Thoracic aorta (tissue), 2 donors: ENCODE data around the gene ZFP42. TPM values are rescaled to one million over a fixed set of nuclear protein-coding genes. Genes with fewer than 3 reads are reported as not detected.
"Not testable (repeated sequence)": the region's sequence is repeated elsewhere in the genome, so short reads cannot be mapped to it uniquely, and the experiment has no call there.

Experiments used
- ATAC-seq: fragments of 150-250 bp; one replicate; pipeline ENCODE4 v1.8.0; 2017; ENCODE audit warnings: low read depth; ENCODE audit not compliant: insufficient number of reproducible peaks, low FRiP score
- DNase-seq: peaks from one replicate; pipeline ENCODE4 v3.0.0-alpha.2; 2020; ENCODE audit warnings: low spot score
- H3K27ac ChIP-seq, 2 donors: fragments of 200-600 bp; sonication (generic); 1 replicate in 1 of 2; 2 replicates in 1 of 2; pipeline ENCODE4 v1.5.1; 2016; ENCODE audit warnings: mild to moderate bottlenecking in 2 of 2, moderate library complexity in 2 of 2
- H3K27me3 ChIP-seq: fragments of 200-600 bp; sonication (generic); replicated peaks from 2 replicates; pipeline ENCODE4 v1.6.0; 2016; ENCODE audit warnings: mild to moderate bottlenecking; ENCODE audit not compliant: insufficient read depth
- H3K36me3 ChIP-seq: fragments of 200-600 bp; sonication (generic); one replicate; pipeline ENCODE4 v1.5.1; 2016
- H3K4me1 ChIP-seq, 2 donors: fragments of 200-600 bp; sonication (generic); 1 replicate in 1 of 2; 2 replicates in 1 of 2; pipeline versions ENCODE4 v1.5.1 to v1.6.0; 2016; ENCODE audit warnings: low read depth in 2 of 2, mild to moderate bottlenecking in 1 of 2; ENCODE audit not compliant: control insufficient read depth in 1 of 2
- H3K4me3 ChIP-seq: fragments of 200-600 bp; sonication (generic); 2 replicates; pipeline ENCODE4 v1.5.1; 2016; ENCODE audit warnings: mild to moderate bottlenecking
- H3K9me3 ChIP-seq: fragments of 200-600 bp; sonication (generic); 2 replicates; pipeline ENCODE4 v1.5.1; 2016
- total RNA-seq, 2 donors: library from RNA; depleted of rRNA; stranded (reverse); fragments of >200 nt; gene quantifications; one replicate each; pipeline versions ENCODE4 v1.1.0 to v1.2.3, GENCODE V29; 2016
- TF ChIP-seq, protein P1 (sequence below): fragments of 200-600 bp; sonication (generic); IDR thresholded peaks from one replicate; pipeline ENCODE4 v1.5.1; 2019; ENCODE audit warnings: antibody characterized with exemption

ZFP42 gene
- total RNA-seq, 2 donors from 2014 or later = not detected

DNA sequence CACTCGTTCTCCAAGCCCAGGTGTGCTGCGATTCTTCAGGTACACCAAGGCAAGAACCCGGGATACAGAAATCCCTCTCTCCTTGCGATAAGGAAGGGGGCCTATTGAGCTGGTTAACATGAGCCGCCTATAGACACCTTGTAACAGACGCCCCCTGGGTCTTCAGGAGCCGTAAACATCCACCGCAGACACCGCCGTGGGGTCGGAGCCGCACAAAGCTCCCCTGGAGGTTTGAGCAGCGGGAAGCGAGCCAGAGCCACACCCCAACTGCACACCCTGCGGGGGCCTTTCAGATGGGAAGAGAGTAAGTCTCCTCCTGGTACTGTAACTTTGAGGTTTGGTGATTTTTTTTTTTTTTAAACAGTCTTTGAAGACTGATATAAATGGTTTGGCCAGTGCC is 46.6 kb downstream of the ZFP42 start:
- TF ChIP-seq, protein P1, sequence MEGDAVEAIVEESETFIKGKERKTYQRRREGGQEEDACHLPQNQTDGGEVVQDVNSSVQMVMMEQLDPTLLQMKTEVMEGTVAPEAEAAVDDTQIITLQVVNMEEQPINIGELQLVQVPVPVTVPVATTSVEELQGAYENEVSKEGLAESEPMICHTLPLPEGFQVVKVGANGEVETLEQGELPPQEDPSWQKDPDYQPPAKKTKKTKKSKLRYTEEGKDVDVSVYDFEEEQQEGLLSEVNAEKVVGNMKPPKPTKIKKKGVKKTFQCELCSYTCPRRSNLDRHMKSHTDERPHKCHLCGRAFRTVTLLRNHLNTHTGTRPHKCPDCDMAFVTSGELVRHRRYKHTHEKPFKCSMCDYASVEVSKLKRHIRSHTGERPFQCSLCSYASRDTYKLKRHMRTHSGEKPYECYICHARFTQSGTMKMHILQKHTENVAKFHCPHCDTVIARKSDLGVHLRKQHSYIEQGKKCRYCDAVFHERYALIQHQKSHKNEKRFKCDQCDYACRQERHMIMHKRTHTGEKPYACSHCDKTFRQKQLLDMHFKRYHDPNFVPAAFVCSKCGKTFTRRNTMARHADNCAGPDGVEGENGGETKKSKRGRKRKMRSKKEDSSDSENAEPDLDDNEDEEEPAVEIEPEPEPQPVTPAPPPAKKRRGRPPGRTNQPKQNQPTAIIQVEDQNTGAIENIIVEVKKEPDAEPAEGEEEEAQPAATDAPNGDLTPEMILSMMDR = no peak
- Histone ChIP-seq H3K4me3 (no peak overlapping the region), H3K9me3 (no peaks in the 10 kb centered on the region), H3K4me1 (peaks cover 0 to 3% of the 10 kb centered on the region in 2 donors), H3K27me3 (no peaks in the 10 kb centered on the region), H3K36me3 (no peaks in the 10 kb centered on the region), H3K27ac (no peak overlapping the region)
- DNase-seq (no peak), ATAC-seq (no peak)

DNA sequence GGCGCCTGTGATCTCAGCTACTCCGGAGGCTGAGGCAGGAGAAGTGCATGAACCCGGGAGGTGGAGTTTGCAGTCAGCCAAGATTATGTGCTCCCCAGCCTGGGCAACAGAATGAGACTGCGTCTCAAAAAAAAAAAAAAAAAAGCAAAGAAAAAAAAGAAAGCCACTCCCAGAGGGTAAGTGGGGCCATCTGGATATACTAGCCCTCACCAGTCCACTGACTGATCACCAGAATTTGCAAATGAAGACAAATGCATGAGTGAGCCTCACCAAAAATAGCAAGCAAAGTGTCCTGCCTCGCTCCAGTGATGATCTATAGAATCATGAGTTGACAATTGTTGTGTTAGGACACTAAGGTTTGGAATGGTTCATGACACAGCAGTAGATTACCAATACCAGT is 47.6 kb downstream of the ZFP42 start:
- H3K4me3 ChIP-seq = no peak overlapping the region
- H3K27ac ChIP-seq = no peak overlapping the region
- H3K4me1 ChIP-seq = peaks cover 0 to 3% of the 10 kb centered on the region in 2 donors
- ATAC-seq (no peak), DNase-seq (no peak)
- TF ChIP-seq, protein P1 = no peak
- H3K9me3 ChIP-seq = no peaks in the 10 kb centered on the region
- H3K36me3 ChIP-seq = no peaks in the 10 kb centered on the region
- H3K27me3 ChIP-seq = no peaks in the 10 kb centered on the region

DNA sequence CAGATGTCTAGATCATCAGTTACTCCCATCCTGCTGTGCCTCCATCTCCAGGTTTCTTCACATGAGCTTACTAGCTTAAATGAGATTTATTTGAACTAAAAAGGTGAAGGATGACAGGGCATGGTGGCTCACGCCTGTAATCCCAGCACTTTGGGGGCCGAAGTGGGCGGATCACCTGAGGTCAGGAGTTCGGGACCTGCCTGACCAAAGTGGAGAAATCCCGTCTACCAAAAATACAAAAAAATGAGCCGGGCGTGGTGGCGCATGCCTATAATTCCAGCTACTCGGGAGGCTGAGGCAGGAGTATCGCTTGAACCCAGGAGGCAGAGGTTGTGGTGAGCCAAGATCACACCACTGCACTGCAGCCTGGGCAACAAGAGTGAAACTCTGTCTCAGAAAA is 49.9 kb downstream of the ZFP42 start:
- DNase-seq, H3K4me3 ChIP-seq, H3K27ac ChIP-seq, H3K36me3 ChIP-seq, ATAC-seq, H3K9me3 ChIP-seq, H3K4me1 ChIP-seq, H3K27me3 ChIP-seq: not testable (repeated sequence)

DNA sequence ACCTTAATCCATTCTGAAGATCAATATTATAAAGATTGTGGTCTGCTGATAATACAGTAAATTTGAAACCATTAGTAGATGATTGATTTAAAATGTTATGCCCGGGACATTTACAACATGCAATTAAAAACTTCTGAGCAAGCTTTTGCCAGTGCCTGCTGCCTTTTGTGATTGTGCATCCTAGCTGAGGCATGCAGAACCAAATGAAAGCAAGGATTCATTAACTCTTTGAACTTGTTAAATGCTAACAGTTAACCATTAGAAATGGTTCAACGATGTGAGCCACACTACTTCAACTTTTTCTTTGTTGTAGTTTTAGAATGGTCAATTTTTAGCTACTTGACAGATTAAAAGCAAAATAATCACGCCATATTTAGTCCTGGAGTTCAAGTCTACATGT is 51.1 kb downstream of the ZFP42 start:
- H3K36me3 ChIP-seq = no peaks in the 10 kb centered on the region
- ATAC-seq (no peak), DNase-seq (no peak)
- H3K27me3 ChIP-seq = no peaks in the 10 kb centered on the region
- TF ChIP-seq, protein P1 = no peak
- no peak overlapping the region for H3K4me3 ChIP-seq
- no peaks in the 10 kb centered on the region for H3K9me3 ChIP-seq
- no peak overlapping the region for H3K27ac ChIP-seq
- no peaks in the 10 kb centered on the region for H3K4me1 ChIP-seq

DNA sequence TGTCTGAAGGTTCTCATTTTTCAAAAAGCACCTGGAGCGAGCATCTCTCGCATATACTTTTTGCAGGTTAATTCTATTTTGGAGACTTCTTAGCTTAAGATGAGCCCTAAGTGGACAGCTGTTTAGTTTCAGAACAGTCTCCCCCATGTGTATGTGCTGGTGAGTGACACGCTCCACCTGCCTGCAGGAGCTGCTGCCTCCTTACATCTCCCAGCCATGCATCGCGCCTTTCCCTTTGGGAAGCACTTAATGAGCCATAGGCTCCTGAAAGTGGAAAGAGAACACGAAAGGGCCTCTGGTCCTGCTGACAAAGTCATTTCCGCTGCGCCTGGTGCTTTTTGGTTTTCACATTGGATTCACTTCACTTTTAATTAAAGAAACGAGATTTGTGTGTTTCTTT is 57.7 kb downstream of the ZFP42 start:
- no peaks in the 10 kb centered on the region for H3K9me3 ChIP-seq
- no peak overlapping the region for H3K4me3 ChIP-seq
- H3K27me3 ChIP-seq = no peaks in the 10 kb centered on the region
- no peaks in the 10 kb centered on the region for H3K4me1 ChIP-seq
- H3K27ac ChIP-seq = no peak overlapping the region
- DNase-seq (no peak), ATAC-seq (no peak)
- no peaks in the 10 kb centered on the region for H3K36me3 ChIP-seq
- TF ChIP-seq, protein P1 = no peak

Other genes with a start within 250 kb of the ZFP42 start
- gene TRIML2, start 113.8 kb downstream of the ZFP42 start, total RNA-seq = not detected
- gene TRIML1, start 143.7 kb downstream of the ZFP42 start, total RNA-seq = not detected